K562 (cell line): ENCODE results near the gene TENM3. TPM values are rescaled to one million over a fixed set of nuclear protein-coding genes. Genes with fewer than 3 reads are reported as not detected.

Experiments
- CUX1 ChIP-seq: fragments of 200-800 bp; sonication (Bioruptor generic); IDR thresholded peaks from 2 replicates; pipeline ENCODE4 v1.6.1; 2016; ENCODE audit warnings: missing genetic modification characterization, missing compliant biosample characterization
- EWSR1 ChIP-seq: fragments of 450-650 bp; IDR thresholded peaks from 2 replicates; pipeline ENCODE4 v1.6.1; 2018; ENCODE audit warnings: borderline replicate concordance, mild to moderate bottlenecking, low read depth, moderate library complexity; ENCODE audit not compliant: partially characterized antibody
- MAFF ChIP-seq: IDR thresholded peaks from 2 replicates; pipeline ENCODE4 v1.6.1; 2012; ENCODE audit warnings: low read length, improper control_type of control experiment
- MXI1 ChIP-seq: IDR thresholded peaks from 2 replicates; pipeline ENCODE4 v1.6.1; 2011; ENCODE audit warnings: low read depth, mild to moderate bottlenecking, improper control_type of control experiment, low read length
- NEUROD1 ChIP-seq: fragments of 150-350 bp; IDR thresholded peaks from 2 replicates; pipeline ENCODE4 v1.6.1; 2014; ENCODE audit warnings: borderline replicate concordance, low read length, low read depth; ENCODE audit not compliant: partially characterized antibody
- SMAD1 ChIP-seq: fragments of 150-350 bp; IDR thresholded peaks from 2 replicates; pipeline ENCODE4 v1.6.1; 2014; ENCODE audit warnings: low read length, low read depth; ENCODE audit not compliant: partially characterized antibody
- ZNF165 ChIP-seq: fragments of 250-450 bp; sonication (Bioruptor Pico); IDR thresholded peaks from 2 replicates; pipeline ENCODE4 v1.4.0; 2020; ENCODE audit warnings: borderline replicate concordance
- ZNF311 ChIP-seq: fragments of 250-450 bp; sonication (Bioruptor Pico); IDR thresholded peaks from 2 replicates; pipeline ENCODE4 v1.4.0; 2020; ENCODE audit warnings: mild to moderate bottlenecking, moderate library complexity
- ZNF384 ChIP-seq: IDR thresholded peaks from 2 replicates; pipeline ENCODE4 v1.6.1; 2012; ENCODE audit warnings: low read depth, low read length, improper control_type of control experiment
- ZNF699 ChIP-seq: fragments of 250-450 bp; sonication (Bioruptor Pico); IDR thresholded peaks from 2 replicates; pipeline ENCODE4 v1.8.0; 2021; ENCODE audit warnings: mild to moderate bottlenecking, moderate library complexity; ENCODE audit not compliant: insufficient replicate concordance
- ZNF740 ChIP-seq, 3 experiments: fragments of 200-800 bp in 1 of 3; sonication (Bioruptor generic) in 1 of 3; sonication (generic) in 1 of 3; formaldehyde crosslinking in 1 of 3; IDR thresholded peaks; 2 replicates each; pipeline versions ENCODE4 v1.6.1 to v1.8.0; 2016 to 2022; ENCODE audit warnings: mild to moderate bottlenecking in 2 of 3, missing compliant biosample characterization in 2 of 3, missing genetic modification characterization in 2 of 3, missing genetic modification reagents in 1 of 3
- polyA plus RNA-seq, 8 experiments: library from polyadenylated mRNA; depleted of rRNA in 4 of 8; stranded (reverse) in 5 of 8; unstranded in 3 of 8; fragments of >200 nt; fragmentation: Nextera tagmentation in 2 of 8; fragmentation: Illumina TruSeq in 1 of 8; extraction: Ambion mirVana in 2 of 8; extraction: Trizol in 1 of 8; gene quantifications; 2 replicates each; pipeline versions ENCODE4 v1.2.1 to v1.2.3, GENCODE V29; 2011 to 2014; ENCODE audit warnings: inconsistent platforms in 1 of 8, missing spikeins in 1 of 8
- total RNA-seq, 7 experiments: library from RNA; depleted of rRNA in 6 of 7; stranded (reverse); fragments of >200 nt in 6 of 7; fragmentation: Illumina TruSeq in 2 of 7; extraction: Trizol in 2 of 7; gene quantifications; 2 replicates each; pipeline versions ENCODE4 v1.2.1 to v1.2.3, GENCODE V29; 2011 to 2021; ENCODE audit warnings: low replicate concordance in 1 of 7

Gene TENM3
- total and polyA plus RNA-seq, 9 of the 15 experiments (the other 6 are each of a cell fraction or from before 2014, with no cell fraction given), result 0.01 to 0.02 TPM; not detected in 7

- TF ChIP-seq ZNF165 (no peak), SMAD1 (no peak), ZNF740 (CRISPR knock-in tag; IDR thresholded peaks at IDR 0.05) (no peak), ZNF740 (tag; IDR thresholded peaks at IDR 0.05) (no peak), ZNF311 (no peak), ZNF384 (no peak), MXI1 (no peak), EWSR1 (no peak), MAFF (no peak), ZNF699 (CRISPR knock-in tag) (no peak), CUX1 (CRISPR knock-in tag) (no peak), NEUROD1 (no peak)
Measured at GRCh38 chr4:182343453-182343852, 100.3 kb downstream of the TENM3 start (continued).
